ENCODE measurements around the gene OSBPL10. TPM values are rescaled to one million over a fixed set of nuclear protein-coding genes. Genes with fewer than 3 reads are reported as not detected.

OSBPL10 gene
- total and polyA plus RNA-seq, 2 of the 4 experiments (the other 2 are of a cell fraction): 9.5 to 10.1 TPM

GRCh38 chr3:31926543-31926942, 54.5 kb downstream of the OSBPL10 start:
- no peak overlapping the region for H4K8ac ChIP-seq (ENCODE audit: low read depth in 2 of 2, low read length in 2 of 2)
- H2AK9ac ChIP-seq (replicated peaks; ENCODE audit: low read depth, low read length, poor library complexity): no peak overlapping the region
- TF ChIP-seq SMC3 (IDR thresholded peaks at IDR 0.05; ENCODE audit: low read depth, low read length) (no peak), MXI1 (IDR thresholded peaks at IDR 0.05; ENCODE audit: borderline replicate concordance, low read depth, low read length) (no peak), POLR2A (IDR thresholded peaks at IDR 0.05; ENCODE audit: low read depth, low read length) (no peak), MAFK (IDR thresholded peaks at IDR 0.05; ENCODE audit: low read depth, low read length) (no peak), CHD1 (IDR thresholded peaks at IDR 0.05; ENCODE audit: low read depth, low read length) (no peak), RCOR1 (IDR thresholded peaks at IDR 0.05; ENCODE audit: insufficient replicate concordance, low read length) (no peak), CEBPB (IDR thresholded peaks at IDR 0.05; ENCODE audit: low read depth, low read length) (no peak)
- H3K27ac ChIP-seq (ENCODE audit: insufficient read depth, low read length): no peak overlapping the region
- intact Hi-C loops (cut with micrococcal nuclease): loop anchor here (5.0 kb wide), 1 partner anchor 36 kb away; no protein-coding TSS in a partner anchor
- H3K18ac ChIP-seq (ENCODE audit: low read depth, low read length): no peak overlapping the region
- no peak overlapping the region for H3K14ac ChIP-seq (replicated peaks; ENCODE audit: low read depth, low read length)
- H3K36me3 ChIP-seq (ENCODE audit: control insufficient read depth, insufficient read depth, low read length): no peaks in the 10 kb centered on the region
- no peak overlapping the region for H3K23ac ChIP-seq (ENCODE audit: low read depth, low read length)
- H2BK120ac ChIP-seq (ENCODE audit: low read depth, low read length): no peak overlapping the region
- H2BK15ac ChIP-seq (ENCODE audit: low read depth, low read length): no peak overlapping the region
- H4K91ac ChIP-seq (ENCODE audit: insufficient read depth, low read depth, low read length): no peak overlapping the region
- H4K20me1 ChIP-seq (ENCODE audit: insufficient read depth, low read length): no peaks in the 10 kb centered on the region; the same call in 1 of the 2 replicates
- WGBS, 2 experiments (ENCODE audit: extremely low coverage in 2 of 2, insufficient read length in 1 of 2): no CpG with 5 or more reads among the region's 4 CpGs
- no peak overlapping the region for H2BK5ac ChIP-seq (ENCODE audit: low read depth, low read length, poor library complexity, severe bottlenecking)
- no peaks in the 10 kb centered on the region for H3K27me3 ChIP-seq (ENCODE audit: control insufficient read depth, insufficient read depth, low read length)
- ATAC-seq (ENCODE audit: low read depth) (no peak), DNase-seq (no peak)
- H3K9me1 ChIP-seq (ENCODE audit: insufficient read depth, low read length): no peaks in the 10 kb centered on the region
- ChIA-PET CTCF (no interaction called here), POLR2A (ENCODE audit: unreplicated experiment) (no interaction called here)
- H3K4me2 ChIP-seq (ENCODE audit: low read depth, low read length): no peak overlapping the region
- no TSS peak for BruUV-seq (replicated peaks)
- no peak overlapping the region for H3K4ac ChIP-seq (ENCODE audit: low read depth, low read length)
- in situ Hi-C loops (cut with MboI; ENCODE audit: low sequenced_read_pairs): no loop called here
- no peak overlapping the region for H4K5ac ChIP-seq (ENCODE audit: low read depth, low read length)
- no peak overlapping the region for H2BK20ac ChIP-seq (ENCODE audit: low read depth, low read length)
- H3K79me1 ChIP-seq (ENCODE audit: low read depth in 1 of 2, low read length in 2 of 2): no peaks in the 10 kb centered on the region; a peak in 1 of 4 replicates
- H3K9me3 ChIP-seq (ENCODE audit: control insufficient read depth, insufficient read depth, low read length): no peaks in the 10 kb centered on the region
- no peak overlapping the region for H3K4me3 ChIP-seq (ENCODE audit: insufficient read depth, low read depth, low read length)
- H3K9ac ChIP-seq (ENCODE audit: low read depth, low read length): no peak overlapping the region
- H2AK5ac ChIP-seq (ENCODE audit: low read depth, low read length): no peak overlapping the region
- H3K56ac ChIP-seq (ENCODE audit: extremely low read depth, insufficient read depth, low read length): no peak overlapping the region
- no peak overlapping the region for H2AFZ ChIP-seq (replicated peaks; ENCODE audit: low read length, poor library complexity)
- no peaks in the 10 kb centered on the region for H3K4me1 ChIP-seq (ENCODE audit: control insufficient read depth, insufficient read depth, low read length)
- dilution Hi-C loops (cut with HindIII; ENCODE audit: low sequenced_read_pairs, unreplicated experiment): no loop called here
